WTC11 (cell line): ENCODE results near the gene IL1B.

Experiments used
- CBFB ChIP-seq: sonication (generic); formaldehyde crosslinking; IDR thresholded peaks from 2 replicates; pipeline ENCODE4 v1.8.1; 2022; ENCODE audit warnings: mild to moderate bottlenecking, low read depth, missing genetic modification reagents
- CREM ChIP-seq: sonication (generic); formaldehyde crosslinking; IDR thresholded peaks from 2 replicates; pipeline ENCODE4 v1.8.1; 2022; ENCODE audit warnings: mild to moderate bottlenecking, missing genetic modification reagents, moderate library complexity
- FOXK1 ChIP-seq: sonication (generic); formaldehyde crosslinking; IDR thresholded peaks from 2 replicates; pipeline ENCODE4 v1.8.0; 2022; ENCODE audit warnings: mild to moderate bottlenecking, moderate library complexity, missing genetic modification reagents
- GABPB1 ChIP-seq: sonication (generic); formaldehyde crosslinking; IDR thresholded peaks from 2 replicates; pipeline ENCODE4 v1.8.1; 2023; ENCODE audit warnings: mild to moderate bottlenecking, missing genetic modification reagents
- NFATC4 ChIP-seq: fragments of 250-450 bp; sonication (Bioruptor Pico); IDR thresholded peaks from 2 replicates; pipeline ENCODE4 v1.9.0; 2021; ENCODE audit warnings: mild to moderate bottlenecking
- NR3C1 ChIP-seq: sonication (generic); formaldehyde crosslinking; conservative IDR thresholded peaks from 2 replicates; pipeline ENCODE4 v1.8.1; 2023; ENCODE audit warnings: low read depth, mild to moderate bottlenecking, missing genetic modification reagents
- SP1 ChIP-seq: sonication (generic); formaldehyde crosslinking; conservative IDR thresholded peaks from 2 replicates; pipeline ENCODE4 v1.8.1; 2022; ENCODE audit warnings: missing genetic modification reagents
- ZNF671 ChIP-seq: fragments of 250-450 bp; sonication (Bioruptor Pico); IDR thresholded peaks from 2 replicates; pipeline ENCODE4 v1.8.0; 2021; ENCODE audit warnings: mild to moderate bottlenecking
- TF ChIP-seq, protein P1 (sequence below): fragments of 200-600 bp; IDR thresholded peaks from 2 replicates; pipeline ENCODE4 v1.8.0; 2022; ENCODE audit warnings: antibody characterized with exemption
- TF ChIP-seq, protein P2 (sequence below): sonication (generic); formaldehyde crosslinking; IDR thresholded peaks from 2 replicates; pipeline ENCODE4 v1.8.0; 2022; ENCODE audit warnings: missing genetic modification reagents
- TF ChIP-seq, protein P3 (sequence below): sonication (generic); formaldehyde crosslinking; IDR thresholded peaks from 2 replicates; pipeline ENCODE4 v1.8.1; 2022; ENCODE audit warnings: mild to moderate bottlenecking, moderate library complexity, missing genetic modification reagents

DNA sequence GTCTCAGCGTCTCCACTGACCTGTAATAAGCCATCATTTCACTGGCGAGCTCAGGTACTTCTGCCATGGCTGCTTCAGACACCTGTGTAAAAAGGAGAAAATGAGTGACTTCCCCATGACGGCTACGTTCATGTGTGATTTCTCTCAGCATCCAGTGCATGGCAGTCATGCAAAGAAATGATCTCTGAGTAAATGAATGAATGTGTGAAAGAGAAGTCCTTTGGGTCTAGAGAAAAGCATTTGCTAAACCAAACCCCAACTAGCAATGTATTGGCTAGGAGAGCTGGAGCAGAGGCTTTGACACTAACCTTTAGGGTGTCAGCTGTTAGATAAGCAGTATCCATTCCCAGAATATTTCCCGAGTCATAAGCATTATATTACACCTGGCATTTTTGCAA, 417 bp downstream of the IL1B start:
- TF ChIP-seq, protein P1, sequence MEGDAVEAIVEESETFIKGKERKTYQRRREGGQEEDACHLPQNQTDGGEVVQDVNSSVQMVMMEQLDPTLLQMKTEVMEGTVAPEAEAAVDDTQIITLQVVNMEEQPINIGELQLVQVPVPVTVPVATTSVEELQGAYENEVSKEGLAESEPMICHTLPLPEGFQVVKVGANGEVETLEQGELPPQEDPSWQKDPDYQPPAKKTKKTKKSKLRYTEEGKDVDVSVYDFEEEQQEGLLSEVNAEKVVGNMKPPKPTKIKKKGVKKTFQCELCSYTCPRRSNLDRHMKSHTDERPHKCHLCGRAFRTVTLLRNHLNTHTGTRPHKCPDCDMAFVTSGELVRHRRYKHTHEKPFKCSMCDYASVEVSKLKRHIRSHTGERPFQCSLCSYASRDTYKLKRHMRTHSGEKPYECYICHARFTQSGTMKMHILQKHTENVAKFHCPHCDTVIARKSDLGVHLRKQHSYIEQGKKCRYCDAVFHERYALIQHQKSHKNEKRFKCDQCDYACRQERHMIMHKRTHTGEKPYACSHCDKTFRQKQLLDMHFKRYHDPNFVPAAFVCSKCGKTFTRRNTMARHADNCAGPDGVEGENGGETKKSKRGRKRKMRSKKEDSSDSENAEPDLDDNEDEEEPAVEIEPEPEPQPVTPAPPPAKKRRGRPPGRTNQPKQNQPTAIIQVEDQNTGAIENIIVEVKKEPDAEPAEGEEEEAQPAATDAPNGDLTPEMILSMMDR: no peak
- TF ChIP-seq GABPB1 (CRISPR knock-in tag) (no peak), NFATC4 (CRISPR knock-in tag) (no peak), ZNF671 (CRISPR knock-in tag) (no peak), FOXK1 (CRISPR knock-in tag) (no peak), CBFB (no peak), CREM (CRISPR knock-in tag) (no peak), NR3C1 (no peak), SP1 (CRISPR knock-in tag) (no peak)
- TF ChIP-seq, protein P2, sequence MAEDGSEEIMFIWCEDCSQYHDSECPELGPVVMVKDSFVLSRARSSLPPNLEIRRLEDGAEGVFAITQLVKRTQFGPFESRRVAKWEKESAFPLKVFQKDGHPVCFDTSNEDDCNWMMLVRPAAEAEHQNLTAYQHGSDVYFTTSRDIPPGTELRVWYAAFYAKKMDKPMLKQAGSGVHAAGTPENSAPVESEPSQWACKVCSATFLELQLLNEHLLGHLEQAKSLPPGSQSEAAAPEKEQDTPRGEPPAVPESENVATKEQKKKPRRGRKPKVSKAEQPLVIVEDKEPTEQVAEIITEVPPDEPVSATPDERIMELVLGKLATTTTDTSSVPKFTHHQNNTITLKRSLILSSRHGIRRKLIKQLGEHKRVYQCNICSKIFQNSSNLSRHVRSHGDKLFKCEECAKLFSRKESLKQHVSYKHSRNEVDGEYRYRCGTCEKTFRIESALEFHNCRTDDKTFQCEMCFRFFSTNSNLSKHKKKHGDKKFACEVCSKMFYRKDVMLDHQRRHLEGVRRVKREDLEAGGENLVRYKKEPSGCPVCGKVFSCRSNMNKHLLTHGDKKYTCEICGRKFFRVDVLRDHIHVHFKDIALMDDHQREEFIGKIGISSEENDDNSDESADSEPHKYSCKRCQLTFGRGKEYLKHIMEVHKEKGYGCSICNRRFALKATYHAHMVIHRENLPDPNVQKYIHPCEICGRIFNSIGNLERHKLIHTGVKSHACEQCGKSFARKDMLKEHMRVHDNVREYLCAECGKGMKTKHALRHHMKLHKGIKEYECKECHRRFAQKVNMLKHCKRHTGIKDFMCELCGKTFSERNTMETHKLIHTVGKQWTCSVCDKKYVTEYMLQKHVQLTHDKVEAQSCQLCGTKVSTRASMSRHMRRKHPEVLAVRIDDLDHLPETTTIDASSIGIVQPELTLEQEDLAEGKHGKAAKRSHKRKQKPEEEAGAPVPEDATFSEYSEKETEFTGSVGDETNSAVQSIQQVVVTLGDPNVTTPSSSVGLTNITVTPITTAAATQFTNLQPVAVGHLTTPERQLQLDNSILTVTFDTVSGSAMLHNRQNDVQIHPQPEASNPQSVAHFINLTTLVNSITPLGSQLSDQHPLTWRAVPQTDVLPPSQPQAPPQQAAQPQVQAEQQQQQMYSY: no peak
- TF ChIP-seq, protein P3, sequence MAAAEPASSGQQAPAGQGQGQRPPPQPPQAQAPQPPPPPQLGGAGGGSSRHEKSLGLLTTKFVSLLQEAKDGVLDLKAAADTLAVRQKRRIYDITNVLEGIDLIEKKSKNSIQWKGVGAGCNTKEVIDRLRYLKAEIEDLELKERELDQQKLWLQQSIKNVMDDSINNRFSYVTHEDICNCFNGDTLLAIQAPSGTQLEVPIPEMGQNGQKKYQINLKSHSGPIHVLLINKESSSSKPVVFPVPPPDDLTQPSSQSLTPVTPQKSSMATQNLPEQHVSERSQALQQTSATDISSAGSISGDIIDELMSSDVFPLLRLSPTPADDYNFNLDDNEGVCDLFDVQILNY: no peak
